NB4 (cell line): ENCODE results near the gene EIF2B4.

Experiments
- MAX ChIP-seq: IDR thresholded peaks from 2 replicates; pipeline ENCODE4 v1.6.1; 2011; ENCODE audit warnings: low read depth, low read length
- MYC ChIP-seq: IDR thresholded peaks from 2 replicates; pipeline ENCODE4 v1.6.1; 2011; ENCODE audit warnings: low read depth, low read length
- POLR2A ChIP-seq: IDR thresholded peaks from 2 replicates; pipeline ENCODE4 v1.6.1; 2011; ENCODE audit warnings: mild to moderate bottlenecking; ENCODE audit not compliant: insufficient read length; ENCODE audit errors: extremely low read depth
- TF ChIP-seq, protein P1 (sequence below): IDR thresholded peaks from one replicate; pipeline ENCODE4 v1.5.1; 2012; ENCODE audit warnings: low read depth, low read length

DNA sequence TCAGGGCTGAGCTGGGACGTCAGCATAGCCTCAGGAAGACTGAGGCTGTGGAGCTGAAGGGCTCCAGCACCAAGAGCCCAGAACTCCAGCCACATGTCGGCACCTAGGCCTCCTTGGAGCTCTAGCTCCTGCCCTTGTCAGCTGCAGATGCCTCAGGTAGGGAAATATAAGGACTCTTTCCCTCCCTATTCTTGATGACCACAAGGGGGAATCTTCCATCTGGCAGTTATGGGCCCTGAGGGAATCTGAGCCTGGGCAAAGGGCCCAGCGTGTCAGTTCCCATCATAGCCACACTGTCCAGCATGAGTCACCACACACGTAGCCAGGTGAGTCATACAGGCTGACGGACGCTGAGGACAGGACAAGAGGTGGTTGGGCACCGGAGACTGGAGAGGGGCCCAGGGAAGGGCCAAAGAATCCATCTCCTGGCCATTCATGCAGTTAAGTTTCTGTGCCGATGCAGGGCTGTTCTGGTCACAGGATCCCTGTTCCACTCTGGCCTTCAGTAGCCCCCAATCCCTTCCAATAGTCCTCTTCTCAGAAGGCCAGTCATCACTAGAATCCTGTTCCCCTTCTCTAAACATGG is 49.1 kb downstream of the EIF2B4 start:
- TF ChIP-seq MAX (no peak), POLR2A (no peak), MYC (no peak)
- TF ChIP-seq, protein P1, sequence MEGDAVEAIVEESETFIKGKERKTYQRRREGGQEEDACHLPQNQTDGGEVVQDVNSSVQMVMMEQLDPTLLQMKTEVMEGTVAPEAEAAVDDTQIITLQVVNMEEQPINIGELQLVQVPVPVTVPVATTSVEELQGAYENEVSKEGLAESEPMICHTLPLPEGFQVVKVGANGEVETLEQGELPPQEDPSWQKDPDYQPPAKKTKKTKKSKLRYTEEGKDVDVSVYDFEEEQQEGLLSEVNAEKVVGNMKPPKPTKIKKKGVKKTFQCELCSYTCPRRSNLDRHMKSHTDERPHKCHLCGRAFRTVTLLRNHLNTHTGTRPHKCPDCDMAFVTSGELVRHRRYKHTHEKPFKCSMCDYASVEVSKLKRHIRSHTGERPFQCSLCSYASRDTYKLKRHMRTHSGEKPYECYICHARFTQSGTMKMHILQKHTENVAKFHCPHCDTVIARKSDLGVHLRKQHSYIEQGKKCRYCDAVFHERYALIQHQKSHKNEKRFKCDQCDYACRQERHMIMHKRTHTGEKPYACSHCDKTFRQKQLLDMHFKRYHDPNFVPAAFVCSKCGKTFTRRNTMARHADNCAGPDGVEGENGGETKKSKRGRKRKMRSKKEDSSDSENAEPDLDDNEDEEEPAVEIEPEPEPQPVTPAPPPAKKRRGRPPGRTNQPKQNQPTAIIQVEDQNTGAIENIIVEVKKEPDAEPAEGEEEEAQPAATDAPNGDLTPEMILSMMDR, result no peak
